ENCODE data around the gene MYOD1.

DNA sequence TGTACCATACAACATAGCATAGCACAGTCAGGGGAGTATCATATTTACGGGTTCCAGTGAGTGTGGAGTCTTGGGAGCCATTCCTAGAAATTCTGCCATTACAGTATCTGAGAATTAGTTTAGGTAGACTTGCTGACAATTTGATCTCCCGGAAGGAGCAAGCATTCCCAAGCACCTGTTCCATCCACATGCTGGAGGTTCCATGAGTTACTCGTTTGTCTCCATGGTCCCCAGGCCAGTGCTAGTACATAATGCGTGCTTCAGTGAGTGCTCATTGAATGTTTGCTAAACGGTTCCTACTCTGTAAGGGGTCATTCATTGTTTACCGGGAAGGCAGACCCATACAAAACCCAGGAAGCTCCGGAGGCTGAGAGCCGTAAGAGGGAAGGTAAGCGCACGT lies 27.4 kb upstream of the MYOD1 start:
- TF ChIP-seq, protein P1, sequence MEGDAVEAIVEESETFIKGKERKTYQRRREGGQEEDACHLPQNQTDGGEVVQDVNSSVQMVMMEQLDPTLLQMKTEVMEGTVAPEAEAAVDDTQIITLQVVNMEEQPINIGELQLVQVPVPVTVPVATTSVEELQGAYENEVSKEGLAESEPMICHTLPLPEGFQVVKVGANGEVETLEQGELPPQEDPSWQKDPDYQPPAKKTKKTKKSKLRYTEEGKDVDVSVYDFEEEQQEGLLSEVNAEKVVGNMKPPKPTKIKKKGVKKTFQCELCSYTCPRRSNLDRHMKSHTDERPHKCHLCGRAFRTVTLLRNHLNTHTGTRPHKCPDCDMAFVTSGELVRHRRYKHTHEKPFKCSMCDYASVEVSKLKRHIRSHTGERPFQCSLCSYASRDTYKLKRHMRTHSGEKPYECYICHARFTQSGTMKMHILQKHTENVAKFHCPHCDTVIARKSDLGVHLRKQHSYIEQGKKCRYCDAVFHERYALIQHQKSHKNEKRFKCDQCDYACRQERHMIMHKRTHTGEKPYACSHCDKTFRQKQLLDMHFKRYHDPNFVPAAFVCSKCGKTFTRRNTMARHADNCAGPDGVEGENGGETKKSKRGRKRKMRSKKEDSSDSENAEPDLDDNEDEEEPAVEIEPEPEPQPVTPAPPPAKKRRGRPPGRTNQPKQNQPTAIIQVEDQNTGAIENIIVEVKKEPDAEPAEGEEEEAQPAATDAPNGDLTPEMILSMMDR (IDR thresholded peaks at IDR 0.05; ENCODE audit: insufficient read depth, low read length): no peak
- TF ChIP-seq POLR2AphosphoS5 (IDR thresholded peaks at IDR 0.05; ENCODE audit: low read depth): no peak
- no peak for TF ChIP-seq SPI1 (IDR thresholded peaks at IDR 0.05; ENCODE audit: borderline replicate concordance, low read depth)
